Peyer's patch (tissue), 4 donors: Measurements from ENCODE around the gene CNTNAP5.

Experiments used
- CTCF ChIP-seq, 6 experiments: fragments of 450-650 bp in 4 of 6; fragments of 200-600 bp in 2 of 6; sonication (generic) in 1 of 6; IDR thresholded peaks; one replicate each; pipeline ENCODE4 v1.5.1; 2017 to 2019; ENCODE audit warnings: antibody characterized with exemption in 6 of 6, mild to moderate bottlenecking in 3 of 6, moderate library complexity in 1 of 6
- POLR2A ChIP-seq, 2 donors: fragments of 450-650 bp; IDR thresholded peaks; one replicate each; pipeline ENCODE4 v1.5.1; 2017; ENCODE audit warnings: antibody characterized with exemption in 2 of 2, mild to moderate bottlenecking in 2 of 2, moderate library complexity in 2 of 2

GRCh38 chr2:124289615-124290014 lies 264.5 kb downstream of the CNTNAP5 start:
- TF ChIP-seq POLR2A (IDR thresholded peaks at IDR 0.05) (no peak), CTCF (IDR thresholded peaks at IDR 0.05) (no peak)
